ENCODE data around the gene FARS2.

DNA sequence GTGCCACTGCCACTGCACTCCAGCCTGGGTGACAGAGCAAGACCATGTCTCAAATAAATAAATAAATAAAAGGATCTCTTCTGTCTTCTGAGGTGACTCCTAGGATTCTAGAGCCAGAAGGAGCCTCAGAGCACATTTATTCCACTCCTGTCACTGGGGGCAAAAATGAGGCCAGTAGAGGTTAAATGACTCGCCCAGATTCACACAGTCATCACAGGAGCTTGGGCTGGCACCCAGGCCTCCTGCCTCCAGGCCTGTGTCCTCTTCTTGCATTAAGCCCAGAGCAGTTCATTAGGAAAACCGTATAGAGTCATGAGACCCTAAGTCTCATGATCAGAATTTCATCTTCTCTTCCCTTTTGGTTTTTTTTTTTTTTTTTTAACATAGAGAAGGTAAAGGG lies 502.1 kb downstream of the FARS2 start:
- TF ChIP-seq EZH2phosphoT487 (IDR thresholded peaks at IDR 0.05; ENCODE audit: low read depth), result no peak
- TF ChIP-seq, protein P1, sequence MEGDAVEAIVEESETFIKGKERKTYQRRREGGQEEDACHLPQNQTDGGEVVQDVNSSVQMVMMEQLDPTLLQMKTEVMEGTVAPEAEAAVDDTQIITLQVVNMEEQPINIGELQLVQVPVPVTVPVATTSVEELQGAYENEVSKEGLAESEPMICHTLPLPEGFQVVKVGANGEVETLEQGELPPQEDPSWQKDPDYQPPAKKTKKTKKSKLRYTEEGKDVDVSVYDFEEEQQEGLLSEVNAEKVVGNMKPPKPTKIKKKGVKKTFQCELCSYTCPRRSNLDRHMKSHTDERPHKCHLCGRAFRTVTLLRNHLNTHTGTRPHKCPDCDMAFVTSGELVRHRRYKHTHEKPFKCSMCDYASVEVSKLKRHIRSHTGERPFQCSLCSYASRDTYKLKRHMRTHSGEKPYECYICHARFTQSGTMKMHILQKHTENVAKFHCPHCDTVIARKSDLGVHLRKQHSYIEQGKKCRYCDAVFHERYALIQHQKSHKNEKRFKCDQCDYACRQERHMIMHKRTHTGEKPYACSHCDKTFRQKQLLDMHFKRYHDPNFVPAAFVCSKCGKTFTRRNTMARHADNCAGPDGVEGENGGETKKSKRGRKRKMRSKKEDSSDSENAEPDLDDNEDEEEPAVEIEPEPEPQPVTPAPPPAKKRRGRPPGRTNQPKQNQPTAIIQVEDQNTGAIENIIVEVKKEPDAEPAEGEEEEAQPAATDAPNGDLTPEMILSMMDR (IDR thresholded peaks at IDR 0.05; ENCODE audit: low read depth, low read length), result no peak

Data from OCI-LY3 (cell line).